A549 treated with AZD2906 at 1 μM for 4 hours (cell line): ENCODE results near the gene ARL5B. TPM values are rescaled to one million over a fixed set of nuclear protein-coding genes. Genes with fewer than 3 reads are reported as not detected.

Source experiments
- total RNA-seq: library from RNA; stranded (reverse); fragments of 200-300 nt; extraction: Qiagen RNA extraction; gene quantifications from 5 replicates; pipeline ENCODE4 v1.2.3, GENCODE V29; 2022

Gene ARL5B
- total RNA-seq, result 6.0 to 7.7 TPM (median 7.3 TPM) in 5 replicates

GRCh38 chr10:18659125-18659818, at the start of gene ARL5B:
Gene ARL5B, plus strand, starts transcription at chr10:18659431. Its CDS starts 207 bp downstream, at chr10:18659638.

GRCh38 chr10:18651324-18652007, 7.8 kb upstream of the ARL5B start, which contains the start of gene NSUN6:
Gene NSUN6, minus strand, starts transcription at chr10:18651587. Its CDS starts 384 bp downstream, at chr10:18651203.

Other genes with a start within 250 kb of the ARL5B start
- 3.1 to 4.1 TPM (median 3.8 TPM) in 5 replicates for gene NSUN6, start 7.8 kb upstream of the ARL5B start, total RNA-seq